GM20000 (cell line): ENCODE data around the gene ATP13A3.

Experiments
- DNase-seq: peaks from one replicate; pipeline ENCODE4 v3.0.0; 2012; ENCODE audit warnings: low spot score
- TF ChIP-seq, protein P1 (sequence below): IDR thresholded peaks from 2 replicates; pipeline ENCODE4 v1.5.1; 2012; ENCODE audit warnings: mild to moderate bottlenecking, control low read depth; ENCODE audit errors: extremely low read depth, missing control alignments

Gene ATP13A3

DNA sequence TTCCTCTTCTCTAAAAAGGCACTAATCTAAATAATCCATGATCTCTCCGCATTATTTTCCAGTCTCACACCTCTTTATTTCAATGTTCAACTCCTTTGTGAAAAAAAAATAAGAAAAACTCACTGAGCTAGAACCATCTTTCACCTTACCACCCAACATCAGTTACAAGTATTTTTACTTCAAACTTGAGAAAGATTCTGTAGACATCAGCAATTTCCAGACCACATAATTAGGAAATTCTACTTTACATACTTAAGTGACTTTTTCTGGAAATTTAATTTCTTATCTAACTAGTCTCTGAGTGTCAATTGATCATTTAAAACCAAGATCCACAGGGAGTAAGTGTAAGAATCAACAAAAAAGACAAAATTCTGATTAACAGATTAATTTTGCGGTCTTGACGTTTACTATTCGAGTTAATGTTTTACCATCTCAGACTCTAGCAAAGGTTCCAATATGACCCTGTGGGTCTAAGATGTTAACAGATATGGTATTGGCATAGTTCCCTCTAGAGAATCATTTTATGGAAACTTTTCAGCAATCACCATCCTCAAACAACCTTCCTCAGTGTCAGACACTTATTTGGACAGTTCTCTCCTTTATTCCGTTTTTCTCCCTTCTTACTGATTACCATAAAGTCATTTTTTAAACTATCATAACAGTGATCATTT, 5.1 kb downstream of the ATP13A3 start:
- TF ChIP-seq, protein P1, sequence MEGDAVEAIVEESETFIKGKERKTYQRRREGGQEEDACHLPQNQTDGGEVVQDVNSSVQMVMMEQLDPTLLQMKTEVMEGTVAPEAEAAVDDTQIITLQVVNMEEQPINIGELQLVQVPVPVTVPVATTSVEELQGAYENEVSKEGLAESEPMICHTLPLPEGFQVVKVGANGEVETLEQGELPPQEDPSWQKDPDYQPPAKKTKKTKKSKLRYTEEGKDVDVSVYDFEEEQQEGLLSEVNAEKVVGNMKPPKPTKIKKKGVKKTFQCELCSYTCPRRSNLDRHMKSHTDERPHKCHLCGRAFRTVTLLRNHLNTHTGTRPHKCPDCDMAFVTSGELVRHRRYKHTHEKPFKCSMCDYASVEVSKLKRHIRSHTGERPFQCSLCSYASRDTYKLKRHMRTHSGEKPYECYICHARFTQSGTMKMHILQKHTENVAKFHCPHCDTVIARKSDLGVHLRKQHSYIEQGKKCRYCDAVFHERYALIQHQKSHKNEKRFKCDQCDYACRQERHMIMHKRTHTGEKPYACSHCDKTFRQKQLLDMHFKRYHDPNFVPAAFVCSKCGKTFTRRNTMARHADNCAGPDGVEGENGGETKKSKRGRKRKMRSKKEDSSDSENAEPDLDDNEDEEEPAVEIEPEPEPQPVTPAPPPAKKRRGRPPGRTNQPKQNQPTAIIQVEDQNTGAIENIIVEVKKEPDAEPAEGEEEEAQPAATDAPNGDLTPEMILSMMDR, result no peak
- DNase-seq, result no peak

DNA sequence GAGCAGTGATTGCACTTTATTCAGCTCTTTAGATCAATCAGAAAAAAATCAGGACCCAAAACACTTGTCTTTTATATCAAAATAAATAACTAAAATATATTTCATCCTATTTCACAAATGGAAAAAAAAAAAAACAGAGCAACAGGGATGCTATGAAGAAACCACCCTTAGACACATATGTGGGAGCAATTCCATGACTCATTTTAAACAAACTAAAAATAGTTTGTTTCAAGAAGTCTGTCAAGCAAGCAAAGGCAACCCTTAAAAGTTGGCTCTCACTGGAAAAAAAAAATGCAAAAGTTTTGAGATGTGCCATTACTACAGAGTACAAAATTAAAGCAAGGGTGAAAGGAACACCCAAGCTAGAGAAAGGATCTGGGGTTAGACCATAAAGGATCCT, 5.7 kb downstream of the ATP13A3 start:
- TF ChIP-seq, protein P1, result no peak
- no peak for DNase-seq

- TF ChIP-seq, protein P1, result no peak
- DNase-seq, result no peak
These were observed 10.0 kb downstream of the ATP13A3 start for GRCh38 chr3:194476784-194477183.

GRCh38 chr3:194475978-194476377, 10.8 kb downstream of the ATP13A3 start:
- no peak for DNase-seq
- TF ChIP-seq, protein P1, result no peak

DNA sequence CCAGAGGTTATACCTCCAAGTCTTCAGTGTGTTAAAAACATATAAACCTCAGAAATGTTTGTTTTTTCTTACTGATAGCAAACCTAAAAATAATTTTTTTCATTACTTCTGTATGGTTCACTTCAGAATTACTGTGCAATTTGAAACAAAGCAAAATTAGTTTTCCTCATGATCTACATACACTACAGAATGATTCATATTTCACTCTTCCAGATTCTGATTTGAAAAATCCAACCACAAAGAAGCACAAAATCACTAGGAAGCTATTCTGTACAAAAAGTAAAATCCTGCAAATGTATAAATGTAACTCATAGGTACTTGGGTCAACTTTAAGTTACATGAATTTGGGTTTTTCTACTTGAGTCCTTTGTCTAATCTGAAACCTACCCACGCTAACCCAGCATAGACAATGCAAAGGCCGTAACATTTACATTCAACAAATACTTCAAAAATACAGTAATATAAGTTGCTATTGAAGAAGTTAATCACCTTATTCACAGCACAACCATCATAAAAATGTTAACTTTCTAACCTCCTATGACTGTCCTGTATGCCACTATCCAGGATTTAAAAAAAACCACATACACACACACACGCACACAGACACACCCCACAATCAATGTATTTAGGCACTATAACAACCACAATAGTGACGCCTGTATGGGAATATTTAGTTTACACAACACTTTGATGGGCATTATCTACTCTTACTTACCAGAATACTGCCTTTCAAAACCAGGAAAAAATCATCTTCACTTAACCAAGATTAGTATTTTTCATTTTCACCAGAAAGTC, 11.5 kb downstream of the ATP13A3 start:
- DNase-seq, result no peak
- TF ChIP-seq, protein P1, result no peak

DNA sequence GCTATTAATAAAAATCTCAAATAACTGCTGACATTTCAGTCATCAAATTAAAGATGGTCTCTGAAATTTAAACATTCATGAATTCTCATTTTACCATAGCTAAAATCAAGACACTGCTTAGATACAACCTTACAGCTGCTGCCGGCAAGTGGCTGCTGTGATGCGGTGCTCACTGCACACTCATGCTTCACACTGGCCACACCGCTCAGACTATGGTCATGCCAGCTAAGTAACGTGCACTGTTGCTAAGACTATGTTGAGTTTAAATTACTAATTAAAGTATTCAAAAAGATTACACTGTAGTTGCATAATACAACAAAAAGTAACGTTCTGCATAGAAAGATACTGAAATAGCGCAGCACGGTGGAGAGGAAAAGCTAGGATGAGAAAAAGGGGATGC, 12.1 kb downstream of the ATP13A3 start:
- TF ChIP-seq, protein P1, result no peak
- DNase-seq, result no peak

- DNase-seq, result peak; percentile 35
- TF ChIP-seq, protein P1, result peak; percentile 98
These were observed 14.4 kb downstream of the ATP13A3 start for GRCh38 chr3:194472290-194472920.
